Gastroesophageal sphincter (tissue), 4 donors: Measurements from ENCODE around the gene SLF1. TPM values are rescaled to one million over a fixed set of nuclear protein-coding genes. Genes with fewer than 3 reads are reported as not detected.

Experiments
- ATAC-seq: fragments of 150-250 bp; one replicate; pipeline ENCODE4 v1.9.1; 2016; ENCODE audit warnings: mild to moderate bottlenecking, moderate library complexity
- H3K27ac ChIP-seq, 4 donors: fragments of 200-600 bp; sonication (generic) in 3 of 4; 1 replicate in 3 of 4; 2 replicates in 1 of 4; pipeline ENCODE4 v1.5.1; 2016 to 2019
- H3K27me3 ChIP-seq: fragments of 200-600 bp; sonication (generic); one replicate; pipeline ENCODE4 v1.5.1; 2019
- H3K36me3 ChIP-seq, 2 donors: fragments of 200-600 bp; sonication (generic); one replicate each; pipeline ENCODE4 v1.5.1; 2019; ENCODE audit warnings: control low read depth in 1 of 2
- H3K4me1 ChIP-seq, 3 donors: fragments of 200-600 bp; sonication (generic); 1 replicate in 2 of 3; 2 replicates in 1 of 3; pipeline ENCODE4 v1.5.1; 2016 to 2019; ENCODE audit warnings: control low read depth in 2 of 3
- H3K4me3 ChIP-seq, 2 donors: fragments of 200-600 bp; sonication (generic); one replicate each; pipeline ENCODE4 v1.5.1; 2019; ENCODE audit warnings: mild to moderate bottlenecking in 1 of 2, moderate library complexity in 1 of 2
- H3K9me3 ChIP-seq, 3 donors: fragments of 200-600 bp; sonication (generic); one replicate each; pipeline ENCODE4 v1.5.1; 2017 to 2019; ENCODE audit warnings: control low read depth in 2 of 3
- CTCF ChIP-seq, 4 experiments: fragments of 200-600 bp in 2 of 4; fragments of 450-650 bp in 2 of 4; sonication (generic) in 1 of 4; IDR thresholded peaks; one replicate each; pipeline ENCODE4 v1.5.1; 2017 to 2019; ENCODE audit warnings: antibody characterized with exemption in 4 of 4, mild to moderate bottlenecking in 2 of 4, moderate library complexity in 2 of 4
- EP300 ChIP-seq: sonication (generic); formaldehyde crosslinking; IDR thresholded peaks from one replicate; pipeline ENCODE4 v1.6.1; 2017; ENCODE audit warnings: antibody characterized with exemption, mild to moderate bottlenecking
- POLR2A ChIP-seq, 2 donors: fragments of 450-650 bp; IDR thresholded peaks; one replicate each; pipeline ENCODE4 v1.6.1; 2017; ENCODE audit warnings: antibody characterized with exemption in 2 of 2, mild to moderate bottlenecking in 2 of 2, moderate library complexity in 1 of 2
- POLR2AphosphoS5 ChIP-seq: sonication (generic); formaldehyde crosslinking; IDR thresholded peaks from one replicate; pipeline ENCODE4 v1.6.1; 2017; ENCODE audit warnings: antibody characterized with exemption
- WGBS, 2 donors: methylation state at CpG; one replicate each; pipeline ENCODE4 v1.1.5; 2018; ENCODE audit warnings: low coverage in 1 of 2; 5-methylcytosine and 5-hydroxymethylcytosine counted together
- total RNA-seq, 4 donors: library from RNA; depleted of rRNA; stranded (reverse); fragments of >200 nt; gene quantifications; one replicate each; pipeline ENCODE4 v1.1.0, GENCODE V29; 2016

Gene SLF1
- total RNA-seq, 4 donors from 2014 or later = 2.5 to 8.9 (median 3.6) TPM

- H3K27ac ChIP-seq = no peak overlapping the region
- 28 to 37% methylated on average over 5 of the region's 5 CpGs for WGBS, 2 donors
- no peaks in the 10 kb centered on the region for H3K9me3 ChIP-seq
- peaks cover 0 to 5% (median 0%) of the 10 kb centered on the region in 3 donors for H3K4me1 ChIP-seq
- H3K4me3 ChIP-seq = no peak overlapping the region
- peaks cover 0 to 7% of the 10 kb centered on the region in 2 donors for H3K36me3 ChIP-seq
- no peaks in the 10 kb centered on the region for H3K27me3 ChIP-seq
- no peak for TF ChIP-seq EP300
- TF ChIP-seq CTCF (IDR thresholded peaks at IDR 0.05) = peak in 1 of 4 experiments; percentile 28
- TF ChIP-seq POLR2AphosphoS5 = no peak
- TF ChIP-seq POLR2A (IDR thresholded peaks at IDR 0.05) = no peak
- no peak for ATAC-seq
Measured at GRCh38 chr5:94693043-94693822, 74.8 kb downstream of the SLF1 start.

GRCh38 chr5:94693845-94694370 lies 75.4 kb downstream of the SLF1 start:
- no peak for ATAC-seq
- H3K27me3 ChIP-seq = no peaks in the 10 kb centered on the region
- 38 to 47% methylated on average over 1 of the region's 1 CpG for WGBS, 2 donors
- H3K4me3 ChIP-seq = no peak overlapping the region
- TF ChIP-seq EP300 (no peak), CTCF (IDR thresholded peaks at IDR 0.05) (no peak), POLR2AphosphoS5 (no peak), POLR2A (IDR thresholded peaks at IDR 0.05) (no peak)
- peaks cover 0 to 5% (median 0%) of the 10 kb centered on the region in 3 donors for H3K4me1 ChIP-seq
- H3K9me3 ChIP-seq = no peaks in the 10 kb centered on the region
- no peak overlapping the region for H3K27ac ChIP-seq
- peaks cover 0 to 7% of the 10 kb centered on the region in 2 donors for H3K36me3 ChIP-seq

GRCh38 chr5:94694671-94695070 lies 76.2 kb downstream of the SLF1 start:
- Histone ChIP-seq H3K27me3 (no peaks in the 10 kb centered on the region), H3K4me1 (peaks cover 0 to 5% (median 0%) of the 10 kb centered on the region in 3 donors), H3K9me3 (no peaks in the 10 kb centered on the region), H3K36me3 (peaks cover 0 to 7% of the 10 kb centered on the region in 2 donors), H3K4me3 (no peak overlapping the region), H3K27ac (no peak overlapping the region)
- TF ChIP-seq EP300 = no peak
- TF ChIP-seq POLR2A (IDR thresholded peaks at IDR 0.05) = no peak
- no peak for TF ChIP-seq CTCF (IDR thresholded peaks at IDR 0.05)
- TF ChIP-seq POLR2AphosphoS5 = no peak
- WGBS, 2 donors = 94 to 96% methylated on average over 2 of the region's 2 CpGs
- no peak for ATAC-seq

- no peaks in the 10 kb centered on the region for H3K4me1 ChIP-seq
- no peaks in the 10 kb centered on the region for H3K27me3 ChIP-seq
- no peak for ATAC-seq
- TF ChIP-seq POLR2AphosphoS5 = no peak
- no peak for TF ChIP-seq CTCF (IDR thresholded peaks at IDR 0.05)
- no peak for TF ChIP-seq EP300
- TF ChIP-seq POLR2A (IDR thresholded peaks at IDR 0.05) = no peak
- WGBS, 2 donors = 90 to 91% methylated on average over 5 of the region's 5 CpGs
- H3K36me3 ChIP-seq = peaks cover 0 to 7% of the 10 kb centered on the region in 2 donors
- H3K4me3 ChIP-seq = no peak overlapping the region
- H3K9me3 ChIP-seq = no peaks in the 10 kb centered on the region
- no peak overlapping the region for H3K27ac ChIP-seq
Measured at GRCh38 chr5:94698197-94698596, 79.7 kb downstream of the SLF1 start.

GRCh38 chr5:94699562-94699961 lies 81.1 kb downstream of the SLF1 start:
- no peaks in the 10 kb centered on the region for H3K4me1 ChIP-seq
- WGBS, 2 donors = 87 to 95% methylated on average over 2 of the region's 2 CpGs
- H3K4me3 ChIP-seq = no peak overlapping the region
- H3K27ac ChIP-seq = no peak overlapping the region
- TF ChIP-seq CTCF (IDR thresholded peaks at IDR 0.05) (no peak), POLR2A (IDR thresholded peaks at IDR 0.05) (no peak), EP300 (no peak), POLR2AphosphoS5 (no peak)
- no peak for ATAC-seq
- H3K27me3 ChIP-seq = no peaks in the 10 kb centered on the region
- H3K9me3 ChIP-seq = no peaks in the 10 kb centered on the region
- peaks cover 0 to 6% of the 10 kb centered on the region in 2 donors for H3K36me3 ChIP-seq
